Cardiac muscle cell (in vitro differentiated cells and primary cell): ENCODE data around the gene COL7A1. TPM values are rescaled to one million over a fixed set of nuclear protein-coding genes. Genes with fewer than 3 reads are reported as not detected.

ENCODE experiments used
- DNase-seq, 2 donors: peaks; one replicate each; pipeline versions ENCODE4 v3.0.0 to v3.0.0-alpha.2; 2010 to 2017; ENCODE audit warnings: low read depth in 1 of 2, low spot score in 1 of 2
- H3K27ac ChIP-seq: fragments of 200-600 bp; sonication (generic); 2 replicates; pipeline ENCODE4 v1.5.1; 2016
- H3K27me3 ChIP-seq: fragments of 200-600 bp; sonication (generic); 2 replicates; pipeline ENCODE4 v1.6.0; 2016; ENCODE audit warnings: control low read depth
- H3K36me3 ChIP-seq: fragments of 200-600 bp; sonication (generic); 2 replicates; pipeline ENCODE4 v1.5.1; 2016; ENCODE audit warnings: control low read depth
- H3K4me1 ChIP-seq: fragments of 200-600 bp; sonication (generic); 2 replicates; pipeline ENCODE4 v1.8.1; 2017; ENCODE audit warnings: low read depth, mild to moderate bottlenecking, mixed run types
- H3K4me3 ChIP-seq: fragments of 200-600 bp; sonication (generic); 2 replicates; pipeline ENCODE4 v1.5.1; 2016; ENCODE audit warnings: mild to moderate bottlenecking
- H3K9me3 ChIP-seq: fragments of 200-600 bp; sonication (generic); 2 replicates; pipeline ENCODE4 v1.5.1; 2017; ENCODE audit warnings: low read depth, mild to moderate bottlenecking, control low read depth
- polyA plus RNA-seq: library from polyadenylated mRNA; unstranded; fragments of >200 nt; fragmentation: Nextera tagmentation; extraction: Ambion mirVana; gene quantifications from 2 replicates; pipeline ENCODE4 v1.2.1, GENCODE V29; 2016
- total RNA-seq: library from RNA; depleted of rRNA; stranded (reverse); fragments of >200 nt; gene quantifications from 2 replicates; pipeline ENCODE4 v1.2.3, GENCODE V29; 2016
- TF ChIP-seq, protein P1 (sequence below): IDR thresholded peaks from 2 replicates; pipeline ENCODE4 v1.5.1; 2012; ENCODE audit warnings: low read depth, mild to moderate bottlenecking, low read length

COL7A1 gene
- total and polyA plus RNA-seq, 2 experiments from 2014 or later = 53.8 to 63.0 TPM

DNA sequence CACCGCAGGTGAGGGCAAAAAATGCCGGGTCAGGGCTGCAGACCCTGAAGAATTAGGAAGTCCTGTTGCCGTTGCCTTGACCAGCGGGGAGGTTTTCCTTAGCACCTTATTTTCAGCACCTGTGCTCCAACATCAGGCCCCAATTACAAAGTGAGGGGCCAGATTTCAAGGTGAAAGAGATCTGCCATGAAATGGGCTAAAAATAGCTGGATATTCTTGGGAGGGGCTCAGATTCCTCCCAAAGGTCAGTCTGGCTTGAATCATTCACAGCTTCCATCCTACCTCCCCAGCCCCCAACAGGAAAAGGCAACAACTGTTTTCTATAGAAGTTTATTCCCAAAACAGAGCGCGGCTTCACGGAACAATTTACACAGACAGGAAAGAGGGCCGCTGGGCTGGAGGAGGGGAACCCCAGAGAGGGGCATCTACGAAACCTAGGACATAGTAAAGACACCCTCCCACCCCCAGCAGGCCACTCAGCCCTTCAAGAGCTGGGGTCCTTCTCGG lies 41.1 kb upstream of the COL7A1 start:
- peak overlapping the region; percentile 81 for H3K4me3 ChIP-seq
- H3K27ac ChIP-seq = peak overlapping the region; percentile 87
- peak; percentile 6 to 54 for DNase-seq

GRCh38 chr3:48635222-48636021 lies 40.3 kb upstream of the COL7A1 start, which contains the start of gene SLC26A6:
Gene SLC26A6 (minus strand): TSS chr3:48635461. CDS start chr3:48635393, 68 bp downstream.
- H3K27ac ChIP-seq = peak within 1 kb of the TSS; percentile 87
- H3K4me1 ChIP-seq = peaks cover 24% of the 10 kb centered on the region
- TF ChIP-seq, protein P1, sequence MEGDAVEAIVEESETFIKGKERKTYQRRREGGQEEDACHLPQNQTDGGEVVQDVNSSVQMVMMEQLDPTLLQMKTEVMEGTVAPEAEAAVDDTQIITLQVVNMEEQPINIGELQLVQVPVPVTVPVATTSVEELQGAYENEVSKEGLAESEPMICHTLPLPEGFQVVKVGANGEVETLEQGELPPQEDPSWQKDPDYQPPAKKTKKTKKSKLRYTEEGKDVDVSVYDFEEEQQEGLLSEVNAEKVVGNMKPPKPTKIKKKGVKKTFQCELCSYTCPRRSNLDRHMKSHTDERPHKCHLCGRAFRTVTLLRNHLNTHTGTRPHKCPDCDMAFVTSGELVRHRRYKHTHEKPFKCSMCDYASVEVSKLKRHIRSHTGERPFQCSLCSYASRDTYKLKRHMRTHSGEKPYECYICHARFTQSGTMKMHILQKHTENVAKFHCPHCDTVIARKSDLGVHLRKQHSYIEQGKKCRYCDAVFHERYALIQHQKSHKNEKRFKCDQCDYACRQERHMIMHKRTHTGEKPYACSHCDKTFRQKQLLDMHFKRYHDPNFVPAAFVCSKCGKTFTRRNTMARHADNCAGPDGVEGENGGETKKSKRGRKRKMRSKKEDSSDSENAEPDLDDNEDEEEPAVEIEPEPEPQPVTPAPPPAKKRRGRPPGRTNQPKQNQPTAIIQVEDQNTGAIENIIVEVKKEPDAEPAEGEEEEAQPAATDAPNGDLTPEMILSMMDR = peak; percentile 56

More for the DNA sequence above, 41.1 kb upstream of the COL7A1 start:
- TF ChIP-seq, protein P1 = no peak
- Histone ChIP-seq H3K9me3 (no peaks in the 10 kb centered on the region), H3K27me3 (no peaks in the 10 kb centered on the region), H3K4me1 (peaks cover 24% of the 10 kb centered on the region), H3K36me3 (no peaks in the 10 kb centered on the region)

DNA sequence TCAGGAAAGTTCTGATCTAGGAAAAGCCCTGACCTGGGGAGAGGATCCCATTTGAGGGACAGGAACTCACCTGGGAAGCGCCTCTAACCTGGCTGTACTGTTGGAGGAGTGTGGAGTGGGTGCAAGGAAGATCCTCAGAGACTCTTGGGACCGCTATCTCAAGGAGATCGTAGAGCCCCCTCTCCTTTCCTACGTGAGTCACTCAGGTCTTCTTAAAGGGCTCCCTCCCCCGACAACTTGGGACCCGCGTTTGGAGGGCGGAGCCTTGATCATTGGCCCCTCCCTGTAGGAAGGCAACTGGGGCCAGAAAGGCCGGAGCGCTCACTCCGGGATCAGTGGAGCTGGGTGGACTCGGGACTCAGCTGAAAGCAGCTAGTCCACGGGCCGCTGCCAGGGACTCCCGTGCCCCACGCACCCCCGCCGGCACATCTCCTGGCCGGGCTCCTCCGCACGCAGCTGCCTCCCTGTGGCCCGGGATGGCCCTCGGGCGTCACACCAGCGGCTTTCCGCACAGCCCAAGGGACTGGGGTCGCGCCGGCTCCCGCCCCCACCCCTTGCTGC lies 39.6 kb upstream of the COL7A1 start:
- TF ChIP-seq, protein P1 = no peak
- Histone ChIP-seq H3K27me3 (no peaks in the 10 kb centered on the region), H3K27ac (peak overlapping the region; percentile 61), H3K36me3 (no peaks in the 10 kb centered on the region), H3K4me3 (peak overlapping the region; percentile 81), H3K9me3 (no peaks in the 10 kb centered on the region), H3K4me1 (peaks cover 24% of the 10 kb centered on the region)
- peak; percentile 56 to 66 for DNase-seq

More at GRCh38 chr3:48635222-48636021, 40.3 kb upstream of the COL7A1 start, which contains the start of gene SLC26A6:
- no peaks in the 10 kb centered on the region for H3K27me3 ChIP-seq
- H3K9me3 ChIP-seq = no peaks in the 10 kb centered on the region
- peak within 1 kb of the TSS; percentile 81 for H3K4me3 ChIP-seq
- peak; percentile 98 to 99 for DNase-seq
- no peaks in the 10 kb centered on the region for H3K36me3 ChIP-seq

DNA sequence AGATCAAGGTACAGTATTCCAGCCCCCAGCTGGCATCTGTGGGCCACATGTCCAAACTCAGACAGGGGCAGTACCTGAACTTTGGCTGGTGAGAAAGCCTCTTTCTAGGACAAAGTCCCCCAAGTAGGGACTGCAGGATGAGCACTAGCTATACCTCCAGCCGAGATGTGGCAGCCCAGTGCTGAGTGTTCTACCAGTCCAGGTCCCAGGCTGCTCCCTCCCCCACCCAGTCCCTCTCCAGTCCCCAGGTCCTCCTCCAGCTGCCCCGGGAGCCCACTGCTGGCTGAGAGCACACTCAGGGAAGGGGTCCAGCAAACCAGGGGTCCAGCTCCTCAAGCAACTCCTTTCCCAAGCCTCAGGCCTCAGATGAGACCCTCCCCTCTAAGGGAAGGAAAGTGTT lies 38.6 kb upstream of the COL7A1 start:
- DNase-seq = no peak
- Histone ChIP-seq H3K27ac (no peak overlapping the region), H3K4me1 (peaks cover 24% of the 10 kb centered on the region), H3K36me3 (peaks cover 2% of the 10 kb centered on the region), H3K27me3 (no peaks in the 10 kb centered on the region), H3K9me3 (no peaks in the 10 kb centered on the region), H3K4me3 (no peak overlapping the region)
- TF ChIP-seq, protein P1 = no peak

DNA sequence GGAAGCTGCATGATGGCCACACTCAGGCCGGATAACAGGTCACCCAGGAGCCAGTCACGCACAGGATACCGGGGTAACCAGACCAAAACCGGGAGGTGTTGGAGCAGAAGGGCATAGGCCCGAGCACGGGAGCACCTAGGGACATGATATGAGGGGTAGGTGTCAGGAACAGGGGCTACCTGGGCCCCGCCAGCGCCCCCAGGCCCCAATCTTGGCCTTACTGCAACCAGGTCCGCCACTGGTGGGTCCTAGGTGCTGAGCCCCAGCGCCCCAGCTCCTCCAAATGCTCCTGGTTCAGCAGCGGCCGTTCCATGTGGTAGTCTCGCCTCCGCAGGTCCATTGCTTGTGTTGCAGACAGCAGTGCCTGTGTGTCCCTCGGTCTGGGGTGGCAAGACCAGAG lies 38.1 kb upstream of the COL7A1 start:
- no peak for DNase-seq
- Histone ChIP-seq H3K4me1 (peaks cover 24% of the 10 kb centered on the region), H3K4me3 (no peak overlapping the region), H3K27me3 (no peaks in the 10 kb centered on the region), H3K36me3 (peaks cover 4% of the 10 kb centered on the region), H3K9me3 (no peaks in the 10 kb centered on the region), H3K27ac (no peak overlapping the region)
- TF ChIP-seq, protein P1 = no peak
